Natural killer cell (primary cell): ENCODE data around the gene CHST12. TPM values are rescaled to one million over a fixed set of nuclear protein-coding genes. Genes with fewer than 3 reads are reported as not detected.

ENCODE experiments used
- ATAC-seq, 3 donors: fragments of 150-1000 bp in 2 of 3; fragments of 200-7000 bp in 1 of 3; cut with Tn5 transposase; 1 replicate in 1 of 3; 2 replicates in 2 of 3; pipeline ENCODE4 v1.10.0; 2021; ENCODE audit warnings: mild to moderate bottlenecking in 2 of 3, moderate library complexity in 2 of 3
- DNase-seq, 2 donors: peaks; one replicate each; pipeline versions ENCODE4 v3.0.0 to v3.0.0-alpha.2; 2013 to 2021; ENCODE audit warnings: mixed read lengths in 1 of 2
- H3K27ac ChIP-seq: one replicate; pipeline ENCODE4 v1.5.1; 2013; ENCODE audit warnings: mild to moderate bottlenecking, low read length
- H3K27me3 ChIP-seq: one replicate; pipeline ENCODE4 v1.6.1; 2013; ENCODE audit warnings: low read length; ENCODE audit not compliant: control insufficient read depth, insufficient read depth
- H3K36me3 ChIP-seq: one replicate; pipeline ENCODE4 v1.6.1; 2013; ENCODE audit warnings: low read length; ENCODE audit not compliant: control insufficient read depth, insufficient read depth
- H3K4me1 ChIP-seq: one replicate; pipeline ENCODE4 v1.6.1; 2013; ENCODE audit warnings: low read length; ENCODE audit not compliant: control insufficient read depth, insufficient read depth
- H3K4me3 ChIP-seq: one replicate; pipeline ENCODE4 v1.5.1; 2013; ENCODE audit warnings: low read length
- H3K9me3 ChIP-seq: one replicate; pipeline ENCODE4 v1.6.1; 2013; ENCODE audit warnings: low read length; ENCODE audit not compliant: control insufficient read depth, insufficient read depth
- H3K27ac Mint-ChIP-seq, 2 donors: one replicate each; pipeline ENCODE4 v1.8.0; 2022; ENCODE audit warnings: mild to moderate bottlenecking in 2 of 2, mixed read lengths in 2 of 2, moderate library complexity in 1 of 2
- H3K27me3 Mint-ChIP-seq, 2 donors: one replicate each; pipeline ENCODE4 v1.8.0; 2022; ENCODE audit warnings: low read depth in 2 of 2, mixed read lengths in 2 of 2
- H3K36me3 Mint-ChIP-seq: one replicate; pipeline ENCODE4 v1.8.0; 2022; ENCODE audit warnings: mixed read lengths
- H3K4me1 Mint-ChIP-seq, 2 donors: one replicate each; pipeline ENCODE4 v1.8.0; 2022; ENCODE audit warnings: mixed read lengths in 2 of 2
- H3K4me3 Mint-ChIP-seq: one replicate; pipeline ENCODE4 v1.8.0; 2022; ENCODE audit warnings: mild to moderate bottlenecking, moderate library complexity, mixed read lengths
- H3K9me3 Mint-ChIP-seq, 2 donors: one replicate each; pipeline ENCODE4 v1.8.0; 2022; ENCODE audit warnings: mixed read lengths in 2 of 2
- CTCF ChIP-seq: fragments of 200-600 bp; IDR thresholded peaks from one replicate; pipeline ENCODE4 v1.8.0; 2022; ENCODE audit warnings: antibody characterized with exemption
- WGBS: methylation state at CpG from one replicate; pipeline ENCODE4 v1.1.7; 2013; ENCODE audit warnings: missing lambda C conversion rate; ENCODE audit not compliant: insufficient coverage; 5-methylcytosine and 5-hydroxymethylcytosine counted together
- intact Hi-C: fragments of 100-400 bp; cut with micrococcal nuclease; formaldehyde crosslinking; loops from one replicate; pipeline ENCODE4 v1.14.2; 2022
- total RNA-seq, 4 donors: library from RNA; stranded (reverse); fragments of 120-200 nt in 1 of 4; gene quantifications; one replicate each; pipeline versions ENCODE4 v1.2.3 to v1.2.4, GENCODE V29; 2013 to 2022

CHST12 gene
- total RNA-seq, 3 donors from 2014 or later (not counting 1 experiment from before 2014, with no cell fraction given) = 102 to 159 (median 124) TPM

GRCh38 chr7:2446676-2447075 is 43.3 kb downstream of the CHST12 start:
- Mint-ChIP-seq H3K4me3 (no peak overlapping the region), H3K27ac (no peak overlapping the region), H3K9me3 (no peaks in the 10 kb centered on the region), H3K27me3 (no peaks in the 10 kb centered on the region), H3K36me3 (no peaks in the 10 kb centered on the region), H3K4me1 (peaks cover 28 to 37% of the 10 kb centered on the region in 2 donors)
- Histone ChIP-seq H3K4me1 (peaks cover 20% of the 10 kb centered on the region), H3K9me3 (no peaks in the 10 kb centered on the region), H3K36me3 (peaks cover 15% of the 10 kb centered on the region), H3K4me3 (no peak overlapping the region), H3K27me3 (no peaks in the 10 kb centered on the region), H3K27ac (no peak overlapping the region)
- no peak for ATAC-seq
- no peak for DNase-seq
- intact Hi-C loops = no loop called here
- no peak for TF ChIP-seq CTCF
- WGBS = 88% methylated on average over 10 of the region's 10 CpGs

- Histone ChIP-seq H3K4me1 (peaks cover 20% of the 10 kb centered on the region), H3K9me3 (no peaks in the 10 kb centered on the region), H3K27ac (no peak overlapping the region), H3K27me3 (no peaks in the 10 kb centered on the region), H3K36me3 (peaks cover 10% of the 10 kb centered on the region), H3K4me3 (no peak overlapping the region)
- Mint-ChIP-seq H3K27me3 (no peaks in the 10 kb centered on the region), H3K36me3 (no peaks in the 10 kb centered on the region), H3K4me1 (peaks cover 23 to 34% of the 10 kb centered on the region in 2 donors), H3K4me3 (no peak overlapping the region), H3K9me3 (no peaks in the 10 kb centered on the region), H3K27ac (peak overlapping the region in 1 of 2 donors; percentile 50)
- 80% methylated on average over 31 of the region's 32 CpGs for WGBS
- intact Hi-C loops = loop anchor here (1.0 to 10.0 kb wide), 3 partner anchors 19 to 232 kb away; partner anchors contain the start of gene CHST12
- no peak for DNase-seq
- TF ChIP-seq CTCF = no peak
- ATAC-seq = no peak
Measured at GRCh38 chr7:2450198-2451107, 47.0 kb downstream of the CHST12 start.

DNA sequence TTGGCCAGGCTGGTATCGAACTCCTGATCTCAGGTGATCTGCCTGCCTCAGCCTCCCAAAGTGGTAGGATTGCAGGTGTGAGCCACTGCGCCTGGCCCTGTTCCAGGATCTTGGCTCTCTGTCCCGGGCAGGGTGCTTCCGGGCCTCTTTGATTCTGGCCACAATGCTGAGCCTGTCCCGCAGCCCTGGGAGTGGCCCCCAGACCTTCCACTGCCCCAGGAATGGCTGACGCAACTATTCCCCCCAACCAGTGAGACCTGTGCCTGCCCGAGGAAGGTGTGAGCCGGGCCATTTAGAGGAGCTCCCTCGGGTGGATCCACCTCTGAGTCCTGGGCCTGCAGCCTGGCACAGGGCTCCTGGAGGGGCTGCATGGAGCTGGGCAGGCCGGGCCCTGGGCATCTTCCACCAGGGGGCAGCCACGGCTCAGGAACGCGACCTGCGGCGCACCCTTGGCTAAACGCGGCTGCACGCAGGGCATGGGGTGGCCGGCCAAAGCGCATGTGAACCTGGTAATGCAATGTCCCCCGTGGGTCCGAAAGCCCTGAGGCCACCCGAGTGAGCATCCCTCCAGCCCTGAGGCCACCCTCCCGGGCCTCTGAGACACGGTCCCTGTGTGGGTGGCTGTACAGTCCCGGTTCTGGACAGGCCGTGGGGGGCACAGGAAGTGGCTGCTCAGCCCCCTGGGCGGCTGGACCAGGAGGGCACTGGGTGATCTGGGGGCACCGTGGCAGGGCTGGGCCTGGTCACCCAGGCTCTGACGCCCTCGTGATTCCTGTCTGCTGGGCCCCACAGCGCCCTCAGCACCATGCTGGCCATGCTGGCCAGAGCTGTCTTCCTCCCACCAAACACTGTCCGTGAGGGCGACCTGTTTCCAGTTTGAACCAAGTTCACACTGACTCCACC is 48.0 kb downstream of the CHST12 start:
- Mint-ChIP-seq H3K9me3 (no peaks in the 10 kb centered on the region), H3K4me1 (peaks cover 23 to 24% of the 10 kb centered on the region in 2 donors), H3K27me3 (no peaks in the 10 kb centered on the region), H3K4me3 (peak overlapping the region; percentile 82), H3K36me3 (no peaks in the 10 kb centered on the region), H3K27ac (peak overlapping the region; percentile 75 to 80)
- H3K27ac ChIP-seq = no peak overlapping the region
- no peaks in the 10 kb centered on the region for H3K9me3 ChIP-seq
- no peaks in the 10 kb centered on the region for H3K27me3 ChIP-seq
- H3K36me3 ChIP-seq = peaks cover 3% of the 10 kb centered on the region
- DNase-seq (peak; percentile 76 to 84), ATAC-seq (peak; percentile 83 to 87 (median 85))
- peaks cover 20% of the 10 kb centered on the region for H3K4me1 ChIP-seq
- WGBS = 13% methylated on average over 34 of the region's 34 CpGs
- peak overlapping the region; percentile 26 for H3K4me3 ChIP-seq
- intact Hi-C loops = loop anchor here (1.0 to 10.0 kb wide), 3 partner anchors 18 to 231 kb away; partner anchors contain the start of gene CHST12
- peak; percentile 84 for TF ChIP-seq CTCF
